Measurements from ENCODE around the gene SLC37A4. TPM values are rescaled to one million over a fixed set of nuclear protein-coding genes. Genes with fewer than 3 reads are reported as not detected.

The SLC37A4 gene
- total RNA-seq, 1 experiment from 2014 or later, result 108 TPM

DNA sequence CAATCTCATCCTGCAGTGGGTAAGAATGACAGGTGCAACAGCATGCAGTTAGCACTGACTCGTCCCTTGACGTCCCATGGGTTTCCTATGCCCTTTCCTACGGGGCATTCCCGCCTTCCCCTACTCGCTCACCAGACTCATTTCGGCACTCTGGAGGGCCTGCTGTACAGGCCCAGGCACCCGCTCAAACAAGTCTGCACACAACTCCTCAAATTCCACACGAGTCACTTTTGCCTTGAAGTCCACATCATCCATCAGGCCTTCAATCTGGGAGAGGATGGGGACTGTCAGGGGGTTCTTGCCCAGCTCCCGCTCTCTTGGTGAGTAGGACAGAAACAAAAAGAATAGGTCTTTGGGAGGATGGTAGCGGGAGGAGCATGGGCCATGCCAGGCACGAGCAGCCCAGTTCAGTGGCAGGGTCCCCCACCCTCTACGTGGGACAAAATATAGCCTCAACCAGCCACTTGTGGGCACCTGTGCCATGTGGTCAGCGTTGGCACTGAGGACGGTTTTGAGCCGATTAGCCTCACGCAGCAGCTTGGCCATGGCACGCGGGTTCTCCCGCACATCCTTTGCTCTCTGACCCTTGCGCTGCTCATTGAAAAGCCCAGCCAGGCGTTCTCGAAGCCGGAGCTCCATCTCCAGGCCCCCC lies 21.6 kb upstream of the SLC37A4 start:
- POLR2A ChIA-PET, result no interaction called here
- Mint-ChIP-seq H3K4me3 (ENCODE audit: unreplicated experiment) (no peak overlapping the region), H3K27me3 (ENCODE audit: insufficient read depth, unreplicated experiment) (no peaks in the 10 kb centered on the region)

DNA sequence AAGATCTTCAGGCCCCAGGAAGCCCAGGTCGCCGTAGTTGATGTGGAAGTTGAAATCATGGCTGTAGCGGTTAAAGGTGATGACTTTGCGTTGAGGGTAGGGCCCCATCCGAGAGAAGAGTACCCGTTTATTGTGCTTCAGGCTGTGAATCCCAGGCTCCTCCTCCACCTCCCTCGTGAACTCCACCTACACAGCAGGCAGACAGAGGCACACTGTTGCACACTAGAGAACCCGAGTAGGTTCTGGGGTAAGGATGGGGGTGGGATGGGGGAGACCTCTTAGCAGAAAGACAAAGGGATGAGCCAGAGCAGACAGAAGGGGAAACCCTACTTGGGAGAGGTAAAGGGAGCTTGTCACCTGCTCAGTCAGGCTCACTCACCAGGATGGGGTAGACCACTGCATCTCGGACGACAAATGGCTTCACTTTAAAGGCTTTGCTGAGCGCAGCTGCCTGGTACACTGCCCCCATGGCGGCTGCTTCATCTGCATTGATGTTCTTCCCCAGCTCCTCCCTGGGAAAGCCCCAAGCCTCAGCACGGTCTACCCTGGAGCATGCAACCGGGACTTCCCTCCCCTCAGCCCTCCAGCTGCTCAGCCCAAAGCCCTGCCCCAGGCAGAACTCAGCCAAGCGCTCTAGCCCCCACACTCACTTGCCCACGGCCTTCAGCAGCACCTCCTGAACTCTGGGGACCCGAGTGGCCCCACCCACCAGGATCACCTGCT lies 20.9 kb upstream of the SLC37A4 start:
- H3K36me3 Mint-ChIP-seq (ENCODE audit: insufficient read depth, unreplicated experiment), result peaks cover 98% of the 10 kb centered on the region
- ChIA-PET CTCF (interaction anchor here (1.2 kb wide), 1 partner anchor 16 kb away, joined by 3 read pairs; the partner anchor contains the start of gene VPS11), POLR2A (interaction anchor here (0.6 to 1.2 kb wide), 2 partner anchors 16 to 193 kb away, joined by 4 to 13 read pairs; partner anchors contain the start of gene VPS11)
- no peak overlapping the region for H3K27ac Mint-ChIP-seq (ENCODE audit: unreplicated experiment)
- TSS peak; percentile 5 for BruUV-seq (replicated peaks)
- Histone ChIP-seq H3K36me3 (ENCODE audit: control insufficient read depth, insufficient read depth, low read length) (peaks cover 26% of the 10 kb centered on the region), H3K27me3 (replicated peaks; ENCODE audit: control insufficient read depth, insufficient read depth, low read length) (no peaks in the 10 kb centered on the region), H3K4me3 (ENCODE audit: low read depth, low read length) (no peak overlapping the region), H3K4me1 (peaks cover 5% of the 10 kb centered on the region; the same call in 1 of the 2 replicates), H3K9me3 (no peaks in the 10 kb centered on the region)
- intact Hi-C loops (cut with micrococcal nuclease; ENCODE audit: unreplicated experiment), result no loop called here
- TF ChIP-seq, protein P1, sequence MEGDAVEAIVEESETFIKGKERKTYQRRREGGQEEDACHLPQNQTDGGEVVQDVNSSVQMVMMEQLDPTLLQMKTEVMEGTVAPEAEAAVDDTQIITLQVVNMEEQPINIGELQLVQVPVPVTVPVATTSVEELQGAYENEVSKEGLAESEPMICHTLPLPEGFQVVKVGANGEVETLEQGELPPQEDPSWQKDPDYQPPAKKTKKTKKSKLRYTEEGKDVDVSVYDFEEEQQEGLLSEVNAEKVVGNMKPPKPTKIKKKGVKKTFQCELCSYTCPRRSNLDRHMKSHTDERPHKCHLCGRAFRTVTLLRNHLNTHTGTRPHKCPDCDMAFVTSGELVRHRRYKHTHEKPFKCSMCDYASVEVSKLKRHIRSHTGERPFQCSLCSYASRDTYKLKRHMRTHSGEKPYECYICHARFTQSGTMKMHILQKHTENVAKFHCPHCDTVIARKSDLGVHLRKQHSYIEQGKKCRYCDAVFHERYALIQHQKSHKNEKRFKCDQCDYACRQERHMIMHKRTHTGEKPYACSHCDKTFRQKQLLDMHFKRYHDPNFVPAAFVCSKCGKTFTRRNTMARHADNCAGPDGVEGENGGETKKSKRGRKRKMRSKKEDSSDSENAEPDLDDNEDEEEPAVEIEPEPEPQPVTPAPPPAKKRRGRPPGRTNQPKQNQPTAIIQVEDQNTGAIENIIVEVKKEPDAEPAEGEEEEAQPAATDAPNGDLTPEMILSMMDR (IDR thresholded peaks at IDR 0.05; ENCODE audit: insufficient read depth in 1 of 2, low read depth in 1 of 2, low read length in 1 of 2, severe bottlenecking in 1 of 2, unreplicated experiment in 1 of 2), result no peak
- no peaks in the 10 kb centered on the region for H3K27me3 Mint-ChIP-seq (ENCODE audit: insufficient read depth, unreplicated experiment)
- no peak for DNase-seq
- no peak overlapping the region for H3K4me3 Mint-ChIP-seq (ENCODE audit: unreplicated experiment)
- peaks cover 8% of the 10 kb centered on the region for H3K4me1 Mint-ChIP-seq (ENCODE audit: low read depth, unreplicated experiment)
- no peaks in the 10 kb centered on the region for H3K9me3 Mint-ChIP-seq (ENCODE audit: unreplicated experiment)

More for the DNA sequence above, 21.6 kb upstream of the SLC37A4 start:
- Mint-ChIP-seq H3K4me1 (ENCODE audit: low read depth, unreplicated experiment) (peaks cover 8% of the 10 kb centered on the region), H3K27ac (ENCODE audit: unreplicated experiment) (no peak overlapping the region), H3K9me3 (ENCODE audit: unreplicated experiment) (no peaks in the 10 kb centered on the region), H3K36me3 (ENCODE audit: insufficient read depth, unreplicated experiment) (peaks cover 98% of the 10 kb centered on the region)
- Histone ChIP-seq H3K27me3 (replicated peaks; ENCODE audit: control insufficient read depth, insufficient read depth, low read length) (no peaks in the 10 kb centered on the region), H3K4me3 (ENCODE audit: low read depth, low read length) (no peak overlapping the region), H3K4me1 (peaks cover 5% of the 10 kb centered on the region; the same call in 1 of the 2 replicates), H3K9me3 (no peaks in the 10 kb centered on the region), H3K36me3 (ENCODE audit: control insufficient read depth, insufficient read depth, low read length) (peaks cover 24% of the 10 kb centered on the region)
- intact Hi-C loops (cut with micrococcal nuclease; ENCODE audit: unreplicated experiment), result no loop called here
- BruUV-seq (replicated peaks), result no TSS peak
- CTCF ChIA-PET, result interaction anchor here (1.2 kb wide), 1 partner anchor 15 kb away, joined by 3 read pairs; the partner anchor contains the start of gene VPS11
- DNase-seq, result no peak
- TF ChIP-seq, protein P1 (IDR thresholded peaks at IDR 0.05; ENCODE audit: insufficient read depth in 1 of 2, low read depth in 1 of 2, low read length in 1 of 2, severe bottlenecking in 1 of 2, unreplicated experiment in 1 of 2), result no peak

DNA sequence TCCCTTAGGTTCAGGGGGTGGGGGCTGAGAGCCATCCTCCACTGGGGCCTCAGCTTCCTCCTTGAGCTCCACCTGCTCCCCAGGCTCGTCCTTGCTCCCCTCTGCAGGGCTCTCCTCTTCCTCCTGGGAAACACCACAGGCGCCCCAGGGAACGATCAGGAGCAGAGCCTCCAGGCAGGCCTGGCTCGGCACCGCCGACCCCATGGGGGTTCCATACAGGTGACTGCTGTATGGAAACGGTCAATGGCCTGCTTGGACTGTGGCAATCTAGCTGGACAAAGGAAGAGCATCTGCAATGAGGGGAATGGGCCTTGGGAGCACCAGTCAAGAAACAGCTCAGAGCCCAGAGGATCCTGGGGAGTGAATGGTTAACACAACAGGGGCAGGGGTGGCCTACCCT lies 18.4 kb upstream of the SLC37A4 start:
- no peaks in the 10 kb centered on the region for H3K27me3 Mint-ChIP-seq (ENCODE audit: insufficient read depth, unreplicated experiment)
- ChIA-PET CTCF (no interaction called here), POLR2A (interaction anchor here (0.6 kb wide), 1 partner anchor 211 kb away, joined by 3 read pairs; no protein-coding TSS in a partner anchor)
- no peaks in the 10 kb centered on the region for H3K9me3 ChIP-seq
- DNase-seq, result no peak
- H3K9me3 Mint-ChIP-seq (ENCODE audit: unreplicated experiment), result no peaks in the 10 kb centered on the region
- intact Hi-C loops (cut with micrococcal nuclease; ENCODE audit: unreplicated experiment), result no loop called here
- no TSS peak for BruUV-seq (replicated peaks)
- H3K4me1 Mint-ChIP-seq (ENCODE audit: low read depth, unreplicated experiment), result peaks cover 10% of the 10 kb centered on the region
- no peaks in the 10 kb centered on the region for H3K27me3 ChIP-seq (replicated peaks; ENCODE audit: control insufficient read depth, insufficient read depth, low read length)
- no peak overlapping the region for H3K4me3 Mint-ChIP-seq (ENCODE audit: unreplicated experiment)
- TF ChIP-seq, protein P1 (IDR thresholded peaks at IDR 0.05; ENCODE audit: insufficient read depth in 1 of 2, low read depth in 1 of 2, low read length in 1 of 2, severe bottlenecking in 1 of 2, unreplicated experiment in 1 of 2), result no peak
- H3K27ac Mint-ChIP-seq (ENCODE audit: unreplicated experiment), result no peak overlapping the region
- peaks cover 6% of the 10 kb centered on the region; the same call in 1 of the 2 replicates for H3K4me1 ChIP-seq
- peaks cover 98% of the 10 kb centered on the region for H3K36me3 Mint-ChIP-seq (ENCODE audit: insufficient read depth, unreplicated experiment)
- H3K4me3 ChIP-seq (ENCODE audit: low read depth, low read length), result no peak overlapping the region
- peaks cover 27% of the 10 kb centered on the region for H3K36me3 ChIP-seq (ENCODE audit: control insufficient read depth, insufficient read depth, low read length)

All from Caco-2 (cell line).